HG03097 (cell line): ENCODE data around the gene CDC14A.

Source experiments
- ATAC-seq: cut with Tn5 transposase; IDR thresholded peaks from one replicate; pipeline ENCODE4 v1.9.1; 2021; ENCODE audit not compliant: unreplicated experiment, low FRiP score

Gene CDC14A

GRCh38 chr1:100523038-100523652, 170.8 kb downstream of the CDC14A start:
- peak; percentile 90 for ATAC-seq

- no peak for ATAC-seq
Measured at GRCh38 chr1:100524355-100524754, 172.0 kb downstream of the CDC14A start.

GRCh38 chr1:100526894-100527293, 174.6 kb downstream of the CDC14A start:
- no peak for ATAC-seq

GRCh38 chr1:100528871-100529270, 176.6 kb downstream of the CDC14A start:
- no peak for ATAC-seq

GRCh38 chr1:100530141-100530540, 177.8 kb downstream of the CDC14A start:
- no peak for ATAC-seq

DNA sequence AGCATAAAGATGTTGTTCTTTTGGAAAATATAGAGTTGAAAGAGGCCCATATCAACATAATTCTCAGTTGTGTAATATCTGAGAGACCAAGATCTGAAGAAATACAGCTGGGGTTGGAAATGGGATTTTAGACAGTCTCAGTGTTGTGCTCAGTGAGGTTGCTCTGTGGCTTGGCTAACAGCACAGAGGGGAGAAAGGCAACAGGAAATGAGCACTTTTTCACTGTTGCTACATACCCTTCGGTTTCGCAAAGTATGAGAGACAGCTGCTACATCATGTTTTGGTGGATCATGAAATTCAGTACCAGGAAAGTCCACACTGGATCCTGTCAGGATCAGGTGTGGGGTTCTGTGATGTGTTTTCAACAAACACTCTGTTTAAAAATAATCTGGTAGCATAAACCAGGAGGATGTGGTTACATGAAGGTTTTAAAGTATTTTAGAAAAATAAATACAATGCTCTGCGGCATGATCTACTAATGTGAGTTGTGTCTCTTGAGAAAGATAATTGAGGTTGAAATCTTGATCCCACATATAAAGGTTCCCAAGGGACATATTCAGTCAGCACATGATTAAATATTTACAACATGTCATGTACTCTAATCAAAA, 178.7 kb downstream of the CDC14A start:
- ATAC-seq: peak; percentile 84

DNA sequence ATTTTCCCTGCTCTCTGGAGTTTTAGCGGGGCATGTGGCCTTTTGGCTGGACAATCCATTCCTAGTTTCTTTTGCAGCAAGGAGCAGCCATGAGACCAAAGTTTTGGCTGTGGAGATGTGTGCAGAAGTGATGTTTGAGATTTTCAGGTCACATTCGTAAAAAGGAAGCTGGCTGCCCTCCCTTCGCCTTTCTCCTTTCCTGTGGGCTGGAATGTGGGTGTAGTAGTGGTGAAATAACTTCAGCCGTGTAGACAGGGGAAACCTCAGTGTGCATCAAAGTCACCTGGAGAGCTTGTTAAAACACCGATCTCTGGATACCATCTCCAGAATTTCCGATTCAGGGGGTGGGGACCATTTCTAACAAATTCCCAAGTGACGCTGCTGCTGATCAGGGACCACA, 180.3 kb downstream of the CDC14A start:
- no peak for ATAC-seq

GRCh38 chr1:100535264-100535663, 183.0 kb downstream of the CDC14A start:
- ATAC-seq: no peak

DNA sequence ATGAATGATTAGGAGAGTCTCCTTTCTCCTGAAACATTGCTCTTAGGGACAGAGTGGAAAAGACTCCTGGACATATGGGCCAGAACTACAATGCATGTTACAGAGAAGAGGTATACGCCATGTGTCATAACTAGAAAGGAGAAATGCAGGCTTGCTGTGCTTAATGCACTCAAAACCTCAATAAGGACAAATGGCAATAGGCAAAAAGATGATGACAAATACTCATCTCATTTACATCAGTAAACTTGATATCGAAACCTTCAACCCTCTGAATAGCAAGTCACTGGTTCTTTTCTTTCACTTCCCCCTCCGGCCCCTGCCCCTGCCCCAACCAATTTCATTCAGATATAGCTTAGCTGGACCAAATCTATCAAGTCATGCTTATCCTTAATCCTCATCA, 183.7 kb downstream of the CDC14A start:
- peak; percentile 76 for ATAC-seq

- no peak for ATAC-seq
Measured at GRCh38 chr1:100538913-100539835, 186.9 kb downstream of the CDC14A start.

- ATAC-seq: no peak
Measured at GRCh38 chr1:100539836-100540536, 187.7 kb downstream of the CDC14A start.

GRCh38 chr1:100542285-100542684, 190.0 kb downstream of the CDC14A start:
- ATAC-seq: no peak

DNA sequence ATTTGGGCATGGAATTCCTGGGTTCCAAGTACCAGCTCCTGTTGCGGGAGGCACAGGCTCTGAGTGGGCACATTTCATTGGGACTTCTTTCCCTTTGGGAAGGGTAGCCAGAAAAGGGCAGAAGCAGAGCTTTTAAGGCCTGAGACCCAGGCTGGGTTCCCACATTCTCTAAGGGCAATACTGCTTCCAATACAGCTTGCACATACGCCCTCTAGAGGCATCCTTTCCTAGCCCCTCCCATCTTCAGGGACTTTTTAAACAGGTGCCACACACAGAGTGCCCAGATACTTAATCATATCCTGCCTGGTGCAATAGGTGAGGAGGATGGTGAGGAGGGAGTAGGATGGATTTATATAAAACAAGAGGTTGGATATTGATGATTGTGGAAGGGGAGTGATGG, 191.3 kb downstream of the CDC14A start:
- no peak for ATAC-seq

DNA sequence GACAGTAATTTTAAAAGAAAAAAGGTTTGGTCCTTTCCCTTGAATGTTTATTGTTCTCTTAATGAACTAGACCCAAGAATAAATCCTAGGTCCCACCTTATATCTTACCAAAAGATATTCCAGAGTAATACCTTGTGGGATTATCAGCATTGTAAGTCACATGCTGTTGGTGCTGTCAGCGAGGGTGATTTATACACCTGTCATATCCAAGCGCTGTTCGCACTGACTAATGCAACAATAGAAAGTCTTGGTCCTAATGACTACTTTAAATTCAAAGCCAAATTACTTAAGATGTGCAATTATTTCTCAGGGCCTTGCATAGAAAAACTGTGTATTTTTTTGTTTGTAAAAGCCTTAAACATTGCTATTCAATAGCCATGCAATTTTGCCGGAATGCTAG, 192.5 kb downstream of the CDC14A start:
- no peak for ATAC-seq

DNA sequence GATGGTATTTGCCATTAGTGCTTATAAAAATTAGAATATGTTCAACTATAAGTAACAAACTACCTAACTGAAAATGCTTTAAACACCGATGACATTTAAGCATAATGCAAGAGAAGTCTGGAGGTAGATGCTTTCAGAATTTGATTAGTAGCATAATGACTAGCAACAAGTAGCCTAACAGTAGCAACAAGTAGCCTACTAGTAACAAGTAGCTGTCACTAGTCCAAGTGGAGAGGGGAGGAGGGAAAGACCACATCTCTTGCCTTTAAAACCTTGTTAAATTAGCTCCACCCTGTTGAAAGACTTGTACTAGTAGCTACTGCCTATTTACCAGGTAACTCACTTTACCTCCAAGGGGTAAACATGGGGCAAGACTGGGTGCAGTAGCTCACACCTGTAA, 193.5 kb downstream of the CDC14A start:
- no peak for ATAC-seq

DNA sequence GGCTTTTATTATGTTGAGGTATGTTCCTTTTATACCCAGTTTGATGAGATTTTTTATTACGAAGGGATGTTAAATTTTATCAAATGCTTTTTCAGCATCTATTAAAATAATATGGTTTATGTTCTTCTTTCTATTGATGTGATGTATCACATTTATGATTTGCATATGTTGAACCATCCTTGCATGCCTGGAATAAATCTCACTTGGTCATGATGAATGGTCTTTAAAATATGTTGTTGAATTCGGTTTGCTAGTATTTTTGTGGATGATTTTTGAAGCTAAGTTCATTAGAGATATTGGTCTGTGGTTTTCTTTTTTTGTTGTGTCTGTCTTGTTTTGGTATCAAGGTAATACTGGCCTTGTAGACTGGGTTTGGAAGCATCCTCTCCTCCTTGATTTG, 199.7 kb downstream of the CDC14A start:
- ATAC-seq: no peak

DNA sequence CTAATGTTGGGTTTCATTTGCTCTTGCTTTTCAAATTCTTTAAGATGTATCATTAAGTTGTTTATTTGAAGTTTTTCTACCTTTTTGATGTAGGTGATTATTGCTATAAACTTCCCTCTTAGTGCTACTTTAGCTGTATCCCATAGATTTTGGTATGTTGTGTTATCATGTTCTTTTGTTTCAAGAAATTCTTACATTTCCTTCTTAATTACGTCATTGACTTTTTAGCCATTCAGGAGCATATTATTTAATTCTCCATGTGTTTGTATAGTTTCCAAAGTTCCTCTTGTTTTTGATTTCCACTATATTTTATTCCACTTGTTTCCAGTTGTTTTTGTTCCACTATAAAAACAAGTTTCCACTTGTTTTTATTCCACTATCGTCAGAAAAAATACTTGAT, 200.6 kb downstream of the CDC14A start:
- no peak for ATAC-seq

DNA sequence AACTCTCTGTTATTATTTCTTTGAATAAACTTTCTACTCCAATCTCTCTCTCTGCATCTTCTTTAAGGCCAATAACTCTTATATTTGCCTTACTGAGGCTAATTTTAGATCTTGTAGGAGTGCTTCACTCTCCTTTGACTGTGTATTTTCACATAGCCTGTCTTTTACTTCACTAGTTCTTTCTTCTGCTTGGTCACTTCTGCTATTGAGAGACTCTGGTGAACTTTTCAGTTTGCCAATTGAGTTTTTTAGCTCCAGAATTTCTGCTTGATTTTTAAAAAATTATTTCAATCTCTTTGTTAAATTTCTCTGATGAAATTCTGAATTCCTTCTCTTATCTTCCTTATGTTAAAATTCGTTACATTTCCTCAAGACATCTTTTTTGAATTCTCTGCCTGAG, 203.9 kb downstream of the CDC14A start:
- ATAC-seq: no peak

DNA sequence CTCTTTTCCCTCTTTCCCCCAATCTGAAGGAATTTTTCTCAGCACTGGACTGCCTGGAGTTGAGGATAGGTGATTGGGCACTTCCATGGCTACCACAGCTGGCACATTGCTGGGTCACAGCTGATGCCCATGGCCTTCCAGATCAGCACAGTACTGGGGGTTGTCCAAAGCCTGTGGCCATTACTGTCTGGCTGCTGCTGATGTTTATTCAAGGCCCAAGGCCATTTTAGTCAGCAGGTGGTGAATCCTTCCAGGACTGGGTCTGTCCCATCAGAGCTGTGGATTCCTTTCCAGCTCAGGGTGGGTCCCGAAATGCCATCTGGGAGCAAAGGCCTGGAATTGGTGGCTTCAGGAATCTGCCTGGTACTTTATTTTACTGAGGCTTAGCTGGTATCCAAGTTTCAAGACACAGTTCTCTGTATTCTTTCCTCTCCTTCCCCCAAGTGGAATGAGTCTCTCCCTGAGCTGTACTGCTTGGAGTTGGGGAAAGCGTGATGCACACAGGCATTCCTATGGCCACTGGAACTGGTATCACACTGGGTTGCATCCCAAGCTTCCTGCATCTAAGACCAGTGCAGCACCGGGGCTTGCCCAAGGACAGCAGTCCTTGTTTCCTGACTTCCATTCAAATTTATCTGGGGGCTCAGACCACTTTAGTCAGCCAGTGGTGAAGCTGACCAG, 204.8 kb downstream of the CDC14A start:
- no peak for ATAC-seq

DNA sequence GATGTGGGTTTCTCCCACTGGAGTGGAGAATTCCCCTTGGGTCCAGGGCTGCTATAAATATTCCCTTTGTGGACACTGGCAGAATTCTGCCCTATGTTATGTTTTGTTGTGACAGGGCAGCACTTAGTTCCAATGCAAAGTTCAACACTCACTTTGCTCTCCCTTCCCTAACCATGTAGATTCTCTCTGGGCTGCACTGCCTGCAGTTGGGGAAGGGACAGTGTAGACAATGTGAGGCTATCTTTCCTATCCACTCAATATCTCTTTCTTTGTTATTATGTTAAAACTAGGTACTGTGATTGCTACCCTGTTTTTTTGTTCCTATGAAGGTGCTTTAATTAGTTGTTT, 205.3 kb downstream of the CDC14A start:
- ATAC-seq: no peak

GRCh38 chr1:100565533-100565932, 213.2 kb downstream of the CDC14A start:
- ATAC-seq: no peak
